Calu3 (cell line): ENCODE data around the gene M1AP. TPM values are rescaled to one million over a fixed set of nuclear protein-coding genes. Genes with fewer than 3 reads are reported as not detected.

Experiments
- BruUV-seq: library from RNA; stranded (reverse); fragments of 400-500 nt; replicated peaks from 2 replicates; lab custom pipeline; 2021; lab: Mats Ljungman, UMichigan
- CTCF ChIA-PET: fragments of 300-600 bp; sonication (Branson Sonifier 250); formaldehyde crosslinking; loops from one replicate; lab custom pipeline; 2022; ENCODE audit warnings: antibody characterized with exemption; lab: Charles Lee
- DNase-seq: peaks from one replicate; pipeline ENCODE4 v3.0.0; 2022
- H3K27ac Mint-ChIP-seq: one replicate; pipeline ENCODE4 v1.8.0; 2022; ENCODE audit warnings: mixed read lengths; ENCODE audit not compliant: unreplicated experiment
- H3K27me3 Mint-ChIP-seq: one replicate; pipeline ENCODE4 v1.8.0; 2022; ENCODE audit warnings: mixed read lengths; ENCODE audit not compliant: unreplicated experiment
- H3K36me3 Mint-ChIP-seq: one replicate; pipeline ENCODE4 v1.8.0; 2022; ENCODE audit warnings: mild to moderate bottlenecking, moderate library complexity, mixed read lengths; ENCODE audit not compliant: insufficient read depth, unreplicated experiment
- H3K4me1 Mint-ChIP-seq: one replicate; pipeline ENCODE4 v1.8.0; 2022; ENCODE audit warnings: mild to moderate bottlenecking, low read depth, mixed read lengths; ENCODE audit not compliant: unreplicated experiment
- H3K4me3 Mint-ChIP-seq: one replicate; pipeline ENCODE4 v1.8.0; 2022; ENCODE audit warnings: mild to moderate bottlenecking, low read depth, moderate library complexity, mixed read lengths; ENCODE audit not compliant: unreplicated experiment
- H3K9me3 Mint-ChIP-seq: one replicate; pipeline ENCODE4 v1.8.0; 2022; ENCODE audit warnings: low read depth, mixed read lengths; ENCODE audit not compliant: unreplicated experiment
- intact Hi-C: fragments of 100-400 bp; cut with micrococcal nuclease; formaldehyde crosslinking; loops from one replicate; pipeline ENCODE4 v1.10.0; 2022; ENCODE audit not compliant: unreplicated experiment
- total RNA-seq: library from RNA; stranded (reverse); gene quantifications from 2 replicates; pipeline ENCODE4 v1.2.3, GENCODE V29; 2022
- TF ChIP-seq, protein P1 (sequence below): fragments of 200-600 bp; IDR thresholded peaks from one replicate; pipeline ENCODE4 v1.8.0; 2022; ENCODE audit warnings: antibody characterized with exemption; ENCODE audit not compliant: unreplicated experiment

M1AP gene
- total RNA-seq, 1 experiment from 2014 or later, result not detected

DNA sequence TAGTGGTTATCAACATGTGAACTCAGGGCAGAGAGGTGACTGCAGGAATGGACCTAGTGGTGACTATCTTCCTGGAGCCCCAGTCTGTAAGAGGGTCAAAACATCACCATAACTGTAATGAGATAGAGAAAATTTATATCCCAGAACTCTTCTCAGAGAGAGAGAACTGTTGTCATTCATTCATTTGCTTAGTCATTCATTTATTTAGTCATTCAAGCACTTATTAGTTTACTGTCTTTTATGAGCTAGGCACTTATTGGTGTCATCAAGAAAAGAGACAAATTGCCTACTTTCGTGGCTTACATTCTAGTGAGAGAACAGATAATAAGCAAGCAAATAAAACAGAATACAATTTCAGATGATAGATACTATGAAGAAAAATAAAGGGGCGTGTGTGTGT, 59.5 kb downstream of the M1AP start:
- Mint-ChIP-seq H3K4me1 (no peaks in the 10 kb centered on the region), H3K4me3 (no peak overlapping the region), H3K27me3 (peaks cover 30% of the 10 kb centered on the region), H3K36me3 (no peaks in the 10 kb centered on the region), H3K9me3 (no peaks in the 10 kb centered on the region), H3K27ac (no peak overlapping the region)
- TF ChIP-seq, protein P1, sequence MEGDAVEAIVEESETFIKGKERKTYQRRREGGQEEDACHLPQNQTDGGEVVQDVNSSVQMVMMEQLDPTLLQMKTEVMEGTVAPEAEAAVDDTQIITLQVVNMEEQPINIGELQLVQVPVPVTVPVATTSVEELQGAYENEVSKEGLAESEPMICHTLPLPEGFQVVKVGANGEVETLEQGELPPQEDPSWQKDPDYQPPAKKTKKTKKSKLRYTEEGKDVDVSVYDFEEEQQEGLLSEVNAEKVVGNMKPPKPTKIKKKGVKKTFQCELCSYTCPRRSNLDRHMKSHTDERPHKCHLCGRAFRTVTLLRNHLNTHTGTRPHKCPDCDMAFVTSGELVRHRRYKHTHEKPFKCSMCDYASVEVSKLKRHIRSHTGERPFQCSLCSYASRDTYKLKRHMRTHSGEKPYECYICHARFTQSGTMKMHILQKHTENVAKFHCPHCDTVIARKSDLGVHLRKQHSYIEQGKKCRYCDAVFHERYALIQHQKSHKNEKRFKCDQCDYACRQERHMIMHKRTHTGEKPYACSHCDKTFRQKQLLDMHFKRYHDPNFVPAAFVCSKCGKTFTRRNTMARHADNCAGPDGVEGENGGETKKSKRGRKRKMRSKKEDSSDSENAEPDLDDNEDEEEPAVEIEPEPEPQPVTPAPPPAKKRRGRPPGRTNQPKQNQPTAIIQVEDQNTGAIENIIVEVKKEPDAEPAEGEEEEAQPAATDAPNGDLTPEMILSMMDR, result no peak
- DNase-seq, result no peak
- CTCF ChIA-PET, result interaction anchor here (0.6 to 1.5 kb wide), 2 partner anchors 96 to 106 kb away, joined by 3 to 6 read pairs; partner anchors contain the start of genes CCDC142 and TTC31
- no TSS peak for BruUV-seq
- intact Hi-C loops, result loop anchor here (10.0 kb wide), 1 partner anchor 334 kb away; no protein-coding TSS in a partner anchor

DNA sequence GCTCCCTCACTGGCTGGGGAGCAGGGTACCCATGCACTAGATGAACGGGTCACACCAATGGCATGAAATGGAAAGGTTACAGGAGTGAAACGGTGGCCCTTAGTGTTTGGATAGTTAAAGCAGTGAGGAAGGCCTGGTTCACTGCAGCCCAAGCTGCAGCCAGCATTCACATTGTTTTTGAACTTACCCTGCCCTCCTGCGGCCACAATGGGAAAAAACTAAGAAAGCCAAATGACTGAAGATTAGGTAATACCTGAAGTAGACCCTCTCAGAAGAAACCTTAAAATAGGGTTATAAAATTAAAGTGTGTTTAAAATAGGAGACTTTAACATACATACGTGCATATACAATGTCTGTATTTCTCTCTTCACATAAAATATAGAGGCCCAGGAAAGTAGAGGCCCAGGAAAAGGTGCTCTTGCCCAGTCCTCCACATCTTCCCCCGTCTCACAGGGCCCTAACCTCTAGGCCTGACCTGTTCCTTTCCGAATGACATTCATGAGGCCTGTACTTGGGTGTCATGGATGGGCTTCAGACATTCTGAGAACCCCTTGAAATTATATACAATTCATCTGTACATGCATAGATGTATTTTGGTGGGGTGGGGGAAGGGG, 60.4 kb downstream of the M1AP start:
- TF ChIP-seq, protein P1, result peak; percentile 27
- no peaks in the 10 kb centered on the region for H3K36me3 Mint-ChIP-seq
- intact Hi-C loops, result loop anchor here (1.0 to 10.0 kb wide), 3 partner anchors 43 to 333 kb away; partner anchors contain the start of gene TTC31
- peaks cover 7% of the 10 kb centered on the region for H3K4me1 Mint-ChIP-seq
- H3K27ac Mint-ChIP-seq, result no peak overlapping the region
- H3K27me3 Mint-ChIP-seq, result peaks cover 21% of the 10 kb centered on the region
- H3K9me3 Mint-ChIP-seq, result no peaks in the 10 kb centered on the region
- DNase-seq, result peak; percentile 59
- no peak overlapping the region for H3K4me3 Mint-ChIP-seq
- BruUV-seq, result no TSS peak
- CTCF ChIA-PET, result interaction anchor here (0.6 to 1.5 kb wide), 3 partner anchors 34 to 105 kb away, joined by 3 to 8 read pairs (median 6); partner anchors contain the start of genes CCDC142, LOXL3 and TTC31

DNA sequence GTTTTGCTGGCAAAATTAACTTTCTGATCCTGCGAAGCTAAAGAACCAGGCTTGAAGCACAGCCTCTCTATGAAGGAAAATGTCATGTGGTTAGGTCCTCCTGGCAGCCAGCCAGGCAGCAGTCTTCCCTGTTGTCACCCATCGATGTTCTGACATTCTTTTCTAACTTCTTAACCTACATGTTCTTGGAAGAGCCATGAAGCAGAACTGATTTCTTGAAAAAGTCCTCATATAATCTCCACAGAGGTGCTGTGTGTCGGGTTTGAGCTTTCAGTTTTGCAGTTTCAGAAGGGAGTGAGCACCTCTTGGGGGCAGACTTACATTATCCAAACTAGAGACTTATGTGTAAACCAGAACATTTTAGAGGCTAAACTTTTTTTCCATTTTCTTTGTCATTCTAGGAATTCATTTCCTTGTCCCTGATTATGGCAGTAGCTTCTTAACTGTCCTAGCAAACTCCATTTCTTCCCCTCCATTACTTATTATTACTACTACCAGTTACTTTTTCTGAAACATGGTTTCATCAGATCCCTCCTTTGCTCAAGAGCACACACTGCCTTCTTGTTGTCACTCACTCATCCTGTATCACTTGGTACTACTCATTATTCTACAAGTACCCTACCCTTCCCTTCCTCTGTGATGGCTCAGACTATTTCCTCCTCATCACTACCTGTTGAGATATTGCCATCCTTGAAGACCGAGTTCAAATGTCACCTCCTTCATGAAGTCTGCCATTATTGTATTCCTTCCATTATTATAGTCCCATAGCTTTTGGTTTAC, 62.5 kb downstream of the M1AP start:
- no peak for DNase-seq
- Mint-ChIP-seq H3K9me3 (no peaks in the 10 kb centered on the region), H3K36me3 (no peaks in the 10 kb centered on the region), H3K27me3 (peaks cover 16% of the 10 kb centered on the region), H3K27ac (no peak overlapping the region), H3K4me3 (no peak overlapping the region), H3K4me1 (peaks cover 7% of the 10 kb centered on the region)
- no TSS peak for BruUV-seq
- CTCF ChIA-PET, result interaction anchor here (0.5 to 1.3 kb wide), 3 partner anchors 10 to 114 kb away, joined by 3 read pairs; partner anchors contain the start of genes CCDC142 and TTC31
- TF ChIP-seq, protein P1, result no peak
- intact Hi-C loops, result loop anchor here (2.0 to 10.0 kb wide), 2 partner anchors 41 to 331 kb away; no protein-coding TSS in a partner anchor

DNA sequence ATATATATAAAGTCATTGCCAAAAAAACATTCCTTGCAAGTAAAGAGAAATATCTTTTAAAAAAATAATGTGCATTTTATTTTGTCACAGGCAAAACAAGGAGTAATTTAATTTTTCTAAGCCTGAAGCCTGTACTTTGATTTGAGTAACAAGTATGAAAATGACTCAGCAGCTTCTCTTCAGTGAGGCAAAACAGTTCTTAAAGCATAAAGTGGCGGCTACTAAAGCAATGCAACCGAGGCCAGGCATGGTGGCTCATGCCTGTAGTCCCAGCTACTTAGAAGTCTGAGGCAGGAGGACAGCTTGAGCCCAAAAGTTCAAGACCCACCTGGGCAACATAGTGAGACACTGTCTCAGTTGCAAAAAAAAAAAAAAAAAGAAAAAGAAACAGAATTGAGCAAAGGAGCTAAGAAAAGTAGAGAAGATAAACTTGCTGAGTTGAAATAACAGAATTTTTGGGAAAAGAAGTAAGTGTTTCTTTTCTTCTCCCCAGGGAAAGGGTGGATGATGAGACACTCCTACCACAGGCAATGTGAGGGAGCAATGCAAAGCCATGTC, 64.0 kb downstream of the M1AP start:
- no peak overlapping the region for H3K27ac Mint-ChIP-seq
- TF ChIP-seq, protein P1, result no peak
- no peaks in the 10 kb centered on the region for H3K36me3 Mint-ChIP-seq
- intact Hi-C loops, result loop anchor here (10.0 kb wide), 1 partner anchor 329 kb away; no protein-coding TSS in a partner anchor
- H3K9me3 Mint-ChIP-seq, result no peaks in the 10 kb centered on the region
- DNase-seq, result no peak
- CTCF ChIA-PET, result interaction anchor here (0.6 to 1.4 kb wide), 2 partner anchors 52 to 55 kb away, joined by 3 to 5 read pairs; no protein-coding TSS in a partner anchor
- peaks cover 10% of the 10 kb centered on the region for H3K27me3 Mint-ChIP-seq
- no peak overlapping the region for H3K4me3 Mint-ChIP-seq
- BruUV-seq, result no TSS peak
- peaks cover 7% of the 10 kb centered on the region for H3K4me1 Mint-ChIP-seq
